HG03097 (cell line): Measurements from ENCODE around the gene IL32.
"Not testable (repeated sequence)": the region's sequence is repeated elsewhere in the genome, so short reads cannot be mapped to it uniquely, and the experiment has no call there.

Experiments used
- ATAC-seq: cut with Tn5 transposase; IDR thresholded peaks from one replicate; pipeline ENCODE4 v1.9.1; 2021; ENCODE audit not compliant: unreplicated experiment, low FRiP score

The IL32 gene

DNA sequence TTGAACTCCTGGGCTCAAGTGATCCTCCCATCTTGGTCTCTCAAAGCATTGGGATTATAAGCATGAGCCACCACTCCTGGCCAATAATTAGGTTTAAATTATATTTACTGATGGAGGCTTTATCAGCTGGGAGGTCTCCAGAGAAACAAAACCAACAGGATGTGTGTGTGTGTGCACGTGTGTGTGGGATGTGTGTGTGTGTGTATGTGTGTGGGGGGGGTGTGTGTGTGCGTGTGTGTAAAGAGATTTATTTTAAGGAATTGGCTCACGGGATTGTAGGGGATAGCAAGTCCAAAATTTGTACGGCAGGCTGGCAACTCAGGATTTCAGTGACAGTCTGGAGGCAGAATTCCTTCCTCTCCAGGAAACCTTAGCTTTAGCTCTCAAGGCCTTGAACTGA is 14.4 kb upstream of the IL32 start:
- no peak for ATAC-seq

GRCh38 chr16:3051494-3051893 is 13.9 kb upstream of the IL32 start:
- no peak for ATAC-seq

GRCh38 chr16:3052571-3053329 is 12.7 kb upstream of the IL32 start:
- ATAC-seq: not testable (repeated sequence)

- not testable (repeated sequence) for ATAC-seq
Observed at GRCh38 chr16:3053330-3053710, 12.1 kb upstream of the IL32 start.

DNA sequence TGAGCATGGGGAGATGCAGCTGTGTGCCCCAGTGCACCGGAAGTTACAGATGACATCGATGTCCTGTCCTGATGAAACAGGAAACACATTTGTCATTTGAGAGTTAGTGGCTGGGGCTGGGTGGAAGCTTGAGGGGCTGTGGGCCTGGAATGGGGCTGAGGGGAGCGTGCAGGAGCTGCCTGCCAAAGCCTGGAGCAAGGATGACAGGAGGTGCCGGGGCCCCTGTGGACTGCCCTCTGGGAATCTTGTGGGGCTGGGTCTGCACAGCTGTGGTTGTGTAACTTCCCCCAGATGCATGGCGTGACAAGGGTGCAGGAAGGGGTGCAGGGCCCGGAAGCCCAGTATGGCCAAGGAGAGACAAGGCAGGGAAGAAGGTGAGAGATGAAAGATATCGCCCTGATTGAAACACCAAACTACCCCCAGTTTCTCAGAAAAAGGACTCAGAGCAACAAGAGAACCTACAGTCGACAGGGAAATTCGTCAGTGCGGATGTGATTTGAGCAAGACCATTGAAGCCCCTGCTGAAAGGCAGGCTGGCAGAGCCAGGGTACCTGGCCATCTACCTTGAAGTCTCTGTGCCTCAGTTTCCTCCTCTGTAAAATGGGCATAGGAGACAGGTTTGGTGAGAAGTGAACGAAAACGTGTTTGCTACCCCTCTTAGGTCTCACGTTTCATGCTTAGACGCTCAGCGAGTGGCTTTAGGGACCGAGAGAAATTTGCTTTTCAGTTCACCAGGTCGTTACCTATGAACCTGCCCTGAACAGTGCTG is 10.3 kb upstream of the IL32 start:
- ATAC-seq: no peak

DNA sequence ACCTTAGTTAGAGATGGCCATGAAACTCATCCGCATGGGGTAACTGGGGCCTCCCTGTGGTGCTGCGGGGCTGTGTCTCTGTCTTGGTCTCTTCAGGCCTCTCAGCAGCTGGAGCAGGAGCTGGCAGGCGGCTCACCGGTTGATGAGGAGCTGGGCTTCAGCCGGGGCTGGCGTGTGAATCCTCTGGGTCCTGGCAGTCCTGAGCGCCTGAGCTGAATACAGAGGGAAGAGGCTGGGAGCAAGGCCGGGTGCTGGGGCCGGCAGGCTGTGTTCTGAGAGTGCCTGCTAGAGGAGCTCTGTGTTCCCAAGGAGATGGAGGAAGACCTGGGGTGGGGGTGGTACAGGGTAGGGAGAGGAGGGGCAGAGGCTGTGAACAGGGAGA is 9.7 kb upstream of the IL32 start:
- ATAC-seq: not testable (repeated sequence)

DNA sequence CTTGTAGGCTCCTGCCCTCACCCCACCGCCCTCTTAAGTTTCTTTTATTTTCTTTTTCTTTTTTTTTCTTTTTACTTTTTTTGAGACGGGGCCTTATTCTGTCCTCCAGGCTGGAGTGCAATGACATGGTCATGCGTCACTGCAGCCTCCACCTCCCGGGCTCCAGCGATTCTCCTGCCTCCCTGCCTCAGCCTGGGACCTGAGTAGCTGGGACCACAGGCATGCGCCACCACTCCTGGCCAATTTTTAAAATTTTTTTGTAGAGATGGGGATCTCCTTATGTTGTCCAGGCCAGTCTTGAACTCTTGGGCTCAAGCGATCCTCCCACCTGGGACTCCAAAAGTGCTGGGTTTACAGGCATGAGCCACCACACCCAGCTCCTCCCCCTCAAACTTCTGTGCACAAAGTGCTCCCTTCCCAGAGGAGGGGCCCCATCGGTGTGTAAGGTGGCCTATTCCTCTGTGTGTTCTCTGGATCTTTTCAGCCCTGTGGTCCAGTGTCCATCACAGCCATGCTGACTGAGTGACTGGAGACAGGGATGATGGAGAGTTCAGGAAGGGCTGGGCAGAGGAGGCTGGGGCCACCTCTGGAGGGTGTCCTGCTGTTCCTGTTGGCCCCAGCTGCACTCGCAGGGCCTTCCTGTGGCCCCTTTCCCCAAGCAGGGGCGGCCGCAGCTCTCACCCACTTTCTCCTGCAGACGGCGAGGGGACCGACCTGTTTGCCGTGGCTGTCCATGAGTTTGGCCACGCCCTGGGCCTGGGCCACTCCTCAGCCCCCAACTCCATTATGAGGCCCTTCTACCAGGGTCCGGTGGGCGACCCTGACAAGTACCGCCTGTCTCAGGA is 8.9 kb upstream of the IL32 start:
- no peak for ATAC-seq

GRCh38 chr16:3057181-3058138 is 8.0 kb upstream of the IL32 start:
- ATAC-seq: no peak

DNA sequence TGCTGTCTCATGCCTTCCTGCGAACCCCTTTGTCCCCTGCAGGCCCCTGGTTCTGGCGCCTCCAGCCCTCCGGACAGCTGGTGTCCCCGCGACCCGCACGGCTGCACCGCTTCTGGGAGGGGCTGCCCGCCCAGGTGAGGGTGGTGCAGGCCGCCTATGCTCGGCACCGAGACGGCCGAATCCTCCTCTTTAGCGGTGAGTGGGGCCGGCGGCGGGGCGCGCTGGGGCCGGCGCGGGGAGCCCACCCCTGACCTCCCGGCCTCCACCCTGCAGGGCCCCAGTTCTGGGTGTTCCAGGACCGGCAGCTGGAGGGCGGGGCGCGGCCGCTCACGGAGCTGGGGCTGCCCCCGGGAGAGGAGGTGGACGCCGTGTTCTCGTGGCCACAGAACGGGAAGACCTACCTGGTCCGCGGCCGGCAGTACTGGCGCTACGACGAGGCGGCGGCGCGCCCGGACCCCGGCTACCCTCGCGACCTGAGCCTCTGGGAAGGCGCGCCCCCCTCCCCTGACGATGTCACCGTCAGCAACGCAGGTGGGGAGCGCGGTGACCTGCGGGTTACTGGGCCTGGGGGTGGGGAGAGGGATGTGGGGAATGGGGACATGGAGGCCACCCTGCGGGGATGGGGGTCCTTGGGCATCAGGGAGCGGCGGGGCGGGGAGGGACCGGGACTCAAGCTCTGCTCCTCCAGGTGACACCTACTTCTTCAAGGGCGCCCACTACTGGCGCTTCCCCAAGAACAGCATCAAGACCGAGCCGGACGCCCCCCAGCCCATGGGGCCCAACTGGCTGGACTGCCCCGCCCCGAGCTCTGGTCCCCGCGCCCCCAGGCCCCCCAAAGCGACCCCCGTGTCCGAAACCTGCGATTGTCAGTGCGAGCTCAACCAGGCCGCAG is 7.1 kb upstream of the IL32 start:
- ATAC-seq: no peak

DNA sequence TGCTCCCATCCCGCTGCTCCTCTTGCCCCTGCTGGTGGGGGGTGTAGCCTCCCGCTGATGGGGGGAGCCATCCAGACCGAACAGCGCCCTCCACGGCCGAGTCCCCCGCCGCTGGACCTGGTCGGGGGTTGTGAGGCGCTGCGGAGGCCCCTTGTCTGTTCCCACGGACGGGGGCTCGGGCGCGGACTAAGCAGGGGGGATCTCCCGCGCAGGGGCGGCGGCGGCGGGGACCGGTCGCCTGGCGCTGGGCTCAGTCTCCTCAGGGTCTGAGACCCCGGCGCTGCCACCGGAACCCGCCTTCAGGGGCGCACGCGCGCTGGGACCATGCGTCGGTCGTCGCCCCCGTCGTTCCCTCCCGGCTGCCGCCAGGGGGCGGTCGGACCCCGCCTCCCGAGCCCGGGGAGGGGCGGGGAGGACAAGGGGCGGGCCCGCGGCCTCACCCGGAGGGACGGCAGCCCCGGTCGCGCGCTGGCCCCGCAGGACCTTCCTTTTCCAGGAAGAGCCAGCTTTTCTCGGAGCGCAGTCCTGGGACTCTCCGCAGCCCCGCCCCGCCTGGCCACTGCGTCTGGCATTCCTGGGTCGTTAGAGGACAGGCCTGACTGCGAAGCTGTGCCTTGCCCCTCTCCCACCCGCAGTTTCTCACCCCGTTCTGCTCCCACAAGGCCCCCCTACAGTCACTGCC is 6.3 kb upstream of the IL32 start:
- peak; percentile 77 for ATAC-seq

- no peak for ATAC-seq
Observed at GRCh38 chr16:3059723-3060242, 5.7 kb upstream of the IL32 start.

DNA sequence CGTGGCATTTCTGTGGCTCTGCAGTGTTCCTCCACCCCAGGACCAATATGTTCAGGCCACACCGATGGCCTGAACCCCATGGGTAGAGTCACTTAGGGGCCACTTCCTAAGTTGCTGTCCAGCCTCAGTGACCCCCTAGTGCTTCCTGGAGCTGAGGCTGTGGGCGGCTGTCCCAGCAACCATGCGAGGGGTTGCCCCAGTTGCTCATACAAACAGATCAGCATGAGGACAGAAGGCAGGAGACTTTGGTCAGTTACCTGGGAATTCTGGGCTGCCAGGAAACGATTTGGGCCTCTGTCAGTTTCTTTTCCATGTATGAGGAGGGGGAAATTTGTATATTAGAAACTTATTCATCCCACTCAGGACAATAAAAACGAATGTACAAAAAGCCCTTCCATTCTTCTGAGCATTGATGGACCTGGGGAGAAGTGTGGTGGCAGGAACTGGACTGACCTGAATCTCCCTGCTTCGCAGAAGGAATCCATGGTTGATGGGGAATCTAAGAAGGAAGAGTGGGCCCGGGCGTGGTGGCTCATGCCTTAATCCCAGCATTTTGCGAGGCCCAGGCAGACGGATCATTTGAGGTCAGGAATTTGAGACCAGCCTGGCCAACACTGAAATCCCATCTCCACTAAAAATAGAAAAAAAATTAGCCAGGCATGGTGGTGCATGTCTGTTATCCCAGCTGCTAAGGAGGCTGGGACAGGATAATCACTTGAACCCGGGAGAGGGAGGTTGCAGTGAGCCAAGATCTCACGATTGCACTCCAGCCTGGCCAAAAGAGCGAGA is 4.9 kb upstream of the IL32 start:
- ATAC-seq: no peak

DNA sequence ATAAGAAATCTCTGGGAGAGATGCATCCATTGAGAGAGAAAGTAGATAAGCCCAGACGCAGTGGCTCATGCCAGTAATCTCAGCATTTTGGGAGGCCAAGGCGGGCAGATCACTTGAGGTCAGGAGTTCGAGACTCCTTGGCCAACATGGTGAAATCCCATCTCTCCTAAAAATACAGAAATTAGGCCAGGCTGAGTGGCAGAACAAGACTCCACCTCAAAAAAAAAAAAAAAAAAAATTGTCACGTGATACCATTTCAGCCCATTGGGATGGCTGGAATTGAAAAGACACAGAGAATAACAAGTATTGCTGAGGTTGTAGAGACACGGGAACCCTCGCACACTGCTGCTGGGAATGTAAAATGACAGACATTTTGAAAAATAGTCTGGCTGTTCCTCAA is 2.9 kb upstream of the IL32 start:
- no peak for ATAC-seq

GRCh38 chr16:3063625-3064386 is 1.6 kb upstream of the IL32 start:
- no peak for ATAC-seq

- no peak for ATAC-seq
Observed at GRCh38 chr16:3065742-3066439, 451 bp downstream of the IL32 start.

GRCh38 chr16:3066440-3066748 is 954 bp downstream of the IL32 start:
- ATAC-seq: no peak
